ENCODE measurements around the gene ATAD1. TPM values are rescaled to one million over a fixed set of nuclear protein-coding genes. Genes with fewer than 3 reads are reported as not detected.
"Not testable (repeated sequence)": the region's sequence is repeated elsewhere in the genome, so short reads cannot be mapped to it uniquely, and the experiment has no call there.

The ATAD1 gene
- total RNA-seq, 1 donor from 2014 or later: 45.8 TPM

- Mint-ChIP-seq H3K4me1 (ENCODE audit: low read depth) (peaks cover 7% of the 10 kb centered on the region), H3K27me3 (peaks cover 2% of the 10 kb centered on the region), H3K9me3 (ENCODE audit: low read depth) (no peaks in the 10 kb centered on the region), H3K36me3 (ENCODE audit: insufficient read depth) (no peaks in the 10 kb centered on the region), H3K27ac (peak overlapping the region; percentile 6), H3K4me3 (ENCODE audit: low read depth) (no peak overlapping the region)
- DNase-seq (ENCODE audit: low spot score, unreplicated experiment): no peak
- peak; percentile 68 for TF ChIP-seq CTCF (IDR thresholded peaks at IDR 0.05; ENCODE audit: unreplicated experiment)
Observed at GRCh38 chr10:87850742-87851205, 32.7 kb upstream of the ATAD1 start.

- H3K4me3 Mint-ChIP-seq (ENCODE audit: low read depth): no peak overlapping the region
- peaks cover 7% of the 10 kb centered on the region for H3K4me1 Mint-ChIP-seq (ENCODE audit: low read depth)
- no peaks in the 10 kb centered on the region for H3K36me3 Mint-ChIP-seq (ENCODE audit: insufficient read depth)
- no peak for DNase-seq (ENCODE audit: low spot score, unreplicated experiment)
- H3K27me3 Mint-ChIP-seq: peaks cover 2% of the 10 kb centered on the region
- TF ChIP-seq CTCF (IDR thresholded peaks at IDR 0.05; ENCODE audit: unreplicated experiment): no peak
- H3K27ac Mint-ChIP-seq: no peak overlapping the region
- no peaks in the 10 kb centered on the region for H3K9me3 Mint-ChIP-seq (ENCODE audit: low read depth)
Observed at GRCh38 chr10:87849001-87849400, 31.0 kb upstream of the ATAD1 start.

GRCh38 chr10:87847550-87847949 is 29.5 kb upstream of the ATAD1 start:
- peaks cover 10% of the 10 kb centered on the region for H3K4me1 Mint-ChIP-seq (ENCODE audit: low read depth)
- H3K4me3 Mint-ChIP-seq (ENCODE audit: low read depth): no peak overlapping the region
- peaks cover 2% of the 10 kb centered on the region for H3K27me3 Mint-ChIP-seq
- no peak for TF ChIP-seq CTCF (IDR thresholded peaks at IDR 0.05; ENCODE audit: unreplicated experiment)
- H3K9me3 Mint-ChIP-seq (ENCODE audit: low read depth): no peaks in the 10 kb centered on the region
- no peak for DNase-seq (ENCODE audit: low spot score, unreplicated experiment)
- no peaks in the 10 kb centered on the region for H3K36me3 Mint-ChIP-seq (ENCODE audit: insufficient read depth)
- H3K27ac Mint-ChIP-seq: no peak overlapping the region

GRCh38 chr10:87846711-87847110 is 28.7 kb upstream of the ATAD1 start:
- peaks cover 12% of the 10 kb centered on the region for H3K4me1 Mint-ChIP-seq (ENCODE audit: low read depth)
- H3K36me3 Mint-ChIP-seq (ENCODE audit: insufficient read depth); DNase-seq (ENCODE audit: low spot score, unreplicated experiment): not testable (repeated sequence)

GRCh38 chr10:87846023-87846422 is 28.0 kb upstream of the ATAD1 start:
- Mint-ChIP-seq H3K36me3 (ENCODE audit: insufficient read depth) (no peaks in the 10 kb centered on the region), H3K4me1 (ENCODE audit: low read depth) (peaks cover 12% of the 10 kb centered on the region), H3K27ac (no peak overlapping the region), H3K9me3 (ENCODE audit: low read depth) (no peaks in the 10 kb centered on the region), H3K4me3 (ENCODE audit: low read depth) (no peak overlapping the region), H3K27me3 (no peaks in the 10 kb centered on the region)
- DNase-seq (ENCODE audit: low spot score, unreplicated experiment): no peak
- TF ChIP-seq CTCF (IDR thresholded peaks at IDR 0.05; ENCODE audit: unreplicated experiment): no peak

More at GRCh38 chr10:87846711-87847110, 28.7 kb upstream of the ATAD1 start:
- not testable (repeated sequence) for H3K27ac Mint-ChIP-seq; H3K9me3 Mint-ChIP-seq (ENCODE audit: low read depth); H3K4me3 Mint-ChIP-seq (ENCODE audit: low read depth); H3K27me3 Mint-ChIP-seq

- no peaks in the 10 kb centered on the region for H3K9me3 Mint-ChIP-seq (ENCODE audit: low read depth)
- H3K27ac Mint-ChIP-seq: no peak overlapping the region
- peaks cover 12% of the 10 kb centered on the region for H3K4me1 Mint-ChIP-seq (ENCODE audit: low read depth)
- no peaks in the 10 kb centered on the region for H3K27me3 Mint-ChIP-seq
- no peak for TF ChIP-seq CTCF (IDR thresholded peaks at IDR 0.05; ENCODE audit: unreplicated experiment)
- DNase-seq (ENCODE audit: low spot score, unreplicated experiment): no peak
- H3K4me3 Mint-ChIP-seq (ENCODE audit: low read depth): no peak overlapping the region
- no peaks in the 10 kb centered on the region for H3K36me3 Mint-ChIP-seq (ENCODE audit: insufficient read depth)
Observed at GRCh38 chr10:87845624-87845998, 27.6 kb upstream of the ATAD1 start.
